ENCODE results near the gene SNX22.

- TF ChIP-seq CTCF (conservative IDR thresholded peaks at IDR 0.05) (no peak), EZH2 (IDR thresholded peaks at IDR 0.05; ENCODE audit: low read depth) (no peak)
These were observed 1.5 kb upstream of the SNX22 start for GRCh38 chr15:64149893-64150578.
